GM10248 (cell line): ENCODE data around the gene CLEC1B.
"Not testable (repeated sequence)": the region's sequence is repeated elsewhere in the genome, so short reads cannot be mapped to it uniquely, and the experiment has no call there.

Experiments
- CTCF ChIA-PET: fragments of 300-600 bp; sonication (Branson Sonifier 250); formaldehyde crosslinking; extraction: SDS; loops from one replicate; lab custom pipeline; 2021; ENCODE audit warnings: antibody characterized with exemption; lab: Yijun Ruan, JAX
- POLR2A ChIA-PET: fragments of 350-650 bp; sonication (Branson Sonifier 250); formaldehyde crosslinking; extraction: SDS; loops from one replicate; lab custom pipeline; 2020; ENCODE audit warnings: antibody characterized with exemption; lab: Yijun Ruan, JAX
- DNase-seq: peaks from one replicate; pipeline ENCODE4 v3.0.0; 2012; ENCODE audit errors: extremely low spot score
- TF ChIP-seq, protein P1 (sequence below): IDR thresholded peaks from 2 replicates; pipeline ENCODE4 v1.5.1; 2012; ENCODE audit warnings: mild to moderate bottlenecking, low read depth; ENCODE audit errors: extremely low read depth, missing control alignments, control extremely low read depth

CLEC1B gene

DNA sequence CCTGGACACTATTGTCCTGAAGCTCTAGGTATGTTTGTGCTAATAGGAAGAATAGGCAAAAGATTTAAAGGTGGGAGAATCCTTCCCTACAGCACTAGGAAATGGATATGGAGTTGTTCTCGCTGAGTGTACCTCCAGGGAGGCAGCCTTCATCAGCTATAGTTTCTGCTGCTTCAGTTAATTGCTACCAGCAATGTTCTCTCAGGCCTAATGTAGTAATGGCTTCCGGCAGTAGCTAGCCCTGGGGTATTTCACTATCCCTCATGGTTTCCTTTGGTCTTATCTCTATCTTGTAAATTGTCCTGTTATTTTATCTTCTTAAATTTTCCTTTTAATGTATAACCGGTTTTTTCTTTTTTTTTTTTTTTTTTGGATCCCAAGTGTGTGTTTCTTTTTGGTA, 37.0 kb downstream of the CLEC1B start:
- CTCF ChIA-PET, result interaction anchor here (0.6 kb wide), 1 partner anchor 12 kb away, joined by 3 read pairs; no protein-coding TSS in a partner anchor
- POLR2A ChIA-PET, result no interaction called here
- TF ChIP-seq, protein P1, sequence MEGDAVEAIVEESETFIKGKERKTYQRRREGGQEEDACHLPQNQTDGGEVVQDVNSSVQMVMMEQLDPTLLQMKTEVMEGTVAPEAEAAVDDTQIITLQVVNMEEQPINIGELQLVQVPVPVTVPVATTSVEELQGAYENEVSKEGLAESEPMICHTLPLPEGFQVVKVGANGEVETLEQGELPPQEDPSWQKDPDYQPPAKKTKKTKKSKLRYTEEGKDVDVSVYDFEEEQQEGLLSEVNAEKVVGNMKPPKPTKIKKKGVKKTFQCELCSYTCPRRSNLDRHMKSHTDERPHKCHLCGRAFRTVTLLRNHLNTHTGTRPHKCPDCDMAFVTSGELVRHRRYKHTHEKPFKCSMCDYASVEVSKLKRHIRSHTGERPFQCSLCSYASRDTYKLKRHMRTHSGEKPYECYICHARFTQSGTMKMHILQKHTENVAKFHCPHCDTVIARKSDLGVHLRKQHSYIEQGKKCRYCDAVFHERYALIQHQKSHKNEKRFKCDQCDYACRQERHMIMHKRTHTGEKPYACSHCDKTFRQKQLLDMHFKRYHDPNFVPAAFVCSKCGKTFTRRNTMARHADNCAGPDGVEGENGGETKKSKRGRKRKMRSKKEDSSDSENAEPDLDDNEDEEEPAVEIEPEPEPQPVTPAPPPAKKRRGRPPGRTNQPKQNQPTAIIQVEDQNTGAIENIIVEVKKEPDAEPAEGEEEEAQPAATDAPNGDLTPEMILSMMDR, result no peak
- DNase-seq, result no peak

DNA sequence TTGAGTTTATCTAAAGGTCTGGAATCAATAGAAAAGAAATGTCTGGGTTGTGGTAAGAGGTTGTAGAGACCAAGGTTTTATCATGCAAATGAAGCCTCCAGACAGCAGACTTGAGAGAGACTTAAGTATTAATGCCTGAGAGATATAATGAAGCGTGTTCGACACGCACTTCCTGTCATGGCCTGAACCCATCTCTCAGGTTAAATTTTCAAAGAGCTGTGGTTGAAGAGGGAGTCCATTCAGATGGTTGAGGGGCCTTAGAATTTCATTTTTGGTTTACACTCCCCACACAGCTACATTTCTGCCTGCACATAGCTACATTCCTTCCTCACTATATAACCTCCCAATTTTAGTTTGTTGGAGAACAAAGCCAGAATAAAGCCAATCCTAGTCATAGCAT, 37.8 kb downstream of the CLEC1B start:
- TF ChIP-seq, protein P1, result no peak
- ChIA-PET POLR2A (no interaction called here), CTCF (interaction anchor here (0.6 kb wide), 1 partner anchor 11 kb away, joined by 3 read pairs; no protein-coding TSS in a partner anchor)
- DNase-seq, result no peak

GRCh38 chr12:9960590-9960989, 38.3 kb downstream of the CLEC1B start:
- POLR2A ChIA-PET, result no interaction called here
- CTCF ChIA-PET, result no interaction called here
- TF ChIP-seq, protein P1, result no peak
- DNase-seq, result no peak

DNA sequence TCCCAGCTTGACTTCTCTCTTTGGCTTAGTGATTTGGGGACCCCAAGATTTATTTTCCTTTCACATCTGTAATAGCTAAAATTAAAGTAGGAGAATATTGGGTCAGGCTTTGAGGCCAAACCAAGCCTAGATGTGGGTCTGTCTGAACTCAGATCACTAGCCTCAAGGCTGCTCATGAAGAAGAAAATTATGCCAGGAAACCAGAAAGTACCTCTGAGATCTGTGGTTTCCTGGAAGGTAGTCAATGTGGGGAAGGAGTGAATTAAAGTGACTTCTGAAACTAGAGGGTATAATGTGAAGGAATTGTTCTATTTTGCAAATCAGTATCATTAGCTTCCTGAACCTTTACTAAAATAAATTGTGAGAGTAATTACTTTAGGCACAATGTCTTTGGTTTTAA, 41.1 kb downstream of the CLEC1B start:
- TF ChIP-seq, protein P1, result no peak
- CTCF ChIA-PET, result no interaction called here
- POLR2A ChIA-PET, result no interaction called here
- DNase-seq, result no peak

DNA sequence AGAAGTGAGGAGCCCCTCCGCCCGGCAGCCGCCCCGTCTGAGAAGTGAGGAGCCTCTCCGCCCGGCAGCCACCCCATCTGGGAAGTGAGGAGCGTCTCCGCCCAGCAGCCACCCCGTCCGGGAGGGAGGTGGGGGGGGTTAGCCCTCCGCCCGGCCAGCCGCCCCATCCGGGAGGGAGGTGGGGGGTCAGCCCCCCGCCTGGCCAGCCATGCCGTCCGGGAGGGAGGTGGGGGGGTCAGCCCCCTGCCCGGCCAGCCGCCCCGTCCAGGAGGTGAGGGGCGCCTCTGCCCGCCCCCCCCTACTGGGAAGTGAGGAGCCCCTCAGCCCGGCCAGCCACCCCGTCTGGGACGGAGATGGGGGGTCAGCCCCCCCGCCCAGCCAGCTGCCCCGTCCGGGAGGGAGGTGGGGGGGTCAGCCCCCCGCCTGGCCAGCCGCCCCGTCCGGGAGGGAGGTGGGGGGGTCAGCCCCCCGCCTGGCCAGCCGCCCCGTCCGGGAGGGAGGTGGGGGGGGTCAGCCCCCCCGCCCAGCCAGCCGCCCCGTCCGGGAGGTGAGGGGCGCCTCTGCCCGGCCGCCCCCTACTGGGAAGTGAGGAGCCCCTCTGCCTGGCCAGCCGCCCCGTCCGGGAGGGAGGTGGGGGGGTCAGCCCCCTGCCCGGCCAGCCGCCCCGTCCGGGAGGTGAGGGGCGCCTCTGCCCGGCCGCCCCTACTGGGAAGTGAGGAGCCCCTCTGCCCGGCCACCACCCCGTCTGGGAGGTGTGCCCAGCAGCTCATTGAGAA, 45.8 kb downstream of the CLEC1B start:
- CTCF ChIA-PET, POLR2A ChIA-PET, DNase-seq: not testable (repeated sequence)

DNA sequence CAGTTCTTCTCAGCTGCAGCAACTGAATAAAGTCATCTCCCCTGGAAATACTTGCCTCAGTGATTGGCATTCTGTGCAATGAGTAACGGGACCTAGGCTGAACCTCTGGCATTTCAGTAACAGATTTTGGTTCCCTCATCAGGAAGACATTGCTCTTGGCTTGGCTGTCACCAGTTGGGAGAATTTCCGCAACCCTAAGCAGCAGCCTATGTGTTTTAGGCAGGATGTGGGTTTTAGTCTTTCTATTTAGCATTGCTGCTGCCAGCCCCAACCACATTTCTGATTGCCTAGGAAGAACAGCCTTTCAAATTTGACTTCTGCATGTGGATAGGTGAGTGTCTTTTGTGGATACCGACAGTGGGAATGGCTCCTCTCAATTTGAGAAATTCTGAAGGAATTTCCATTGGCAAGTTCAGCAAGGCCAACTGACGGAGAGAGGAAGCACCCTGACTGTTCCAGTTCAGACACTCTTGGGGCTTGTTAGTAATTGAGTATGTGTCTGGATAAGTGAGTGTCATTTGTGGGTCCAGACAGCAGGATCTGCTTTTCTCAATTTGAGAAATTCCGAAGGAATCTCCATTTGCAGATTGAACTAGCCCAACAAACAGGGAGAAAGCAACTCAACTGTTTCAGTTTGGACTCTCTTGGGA, 47.8 kb downstream of the CLEC1B start:
- no peak for DNase-seq
- CTCF ChIA-PET, result interaction anchor here (1.1 to 1.3 kb wide), 2 partner anchors 10 to 11 kb away, joined by 3 to 4 read pairs; no protein-coding TSS in a partner anchor

More for the DNA sequence above, 47.8 kb downstream of the CLEC1B start:
- POLR2A ChIA-PET, result no interaction called here
- TF ChIP-seq, protein P1, result no peak
